GM13976 (cell line): Measurements from ENCODE around the gene FOXA3.
A peak's percentile ranks its signal among the peaks of the same experiment; 100 is the strongest.

Source experiments
- DNase-seq: peaks from one replicate; pipeline ENCODE4 v3.0.0; 2012; ENCODE audit warnings: low spot score
- CTCF ChIP-seq: IDR thresholded peaks from 2 replicates; pipeline ENCODE4 v1.5.1; 2012; ENCODE audit warnings: borderline replicate concordance, mild to moderate bottlenecking; ENCODE audit not compliant: insufficient read depth; ENCODE audit errors: extremely low read depth, missing control alignments, control extremely low read depth
- in situ Hi-C: fragments of 300-500 bp; cut with MboI; formaldehyde crosslinking; loops from one replicate; pipeline ENCODE4 v1.12.0; 2022; ENCODE audit warnings: low sequenced_read_pairs, mixed read lengths, inconsistent platforms; ENCODE audit not compliant: unreplicated experiment

The FOXA3 gene

GRCh38 chr19:45883881-45884681, 20.0 kb downstream of the FOXA3 start:
- in situ Hi-C loops, result no loop called here
- no peak for DNase-seq
- TF ChIP-seq CTCF, result no peak

DNA sequence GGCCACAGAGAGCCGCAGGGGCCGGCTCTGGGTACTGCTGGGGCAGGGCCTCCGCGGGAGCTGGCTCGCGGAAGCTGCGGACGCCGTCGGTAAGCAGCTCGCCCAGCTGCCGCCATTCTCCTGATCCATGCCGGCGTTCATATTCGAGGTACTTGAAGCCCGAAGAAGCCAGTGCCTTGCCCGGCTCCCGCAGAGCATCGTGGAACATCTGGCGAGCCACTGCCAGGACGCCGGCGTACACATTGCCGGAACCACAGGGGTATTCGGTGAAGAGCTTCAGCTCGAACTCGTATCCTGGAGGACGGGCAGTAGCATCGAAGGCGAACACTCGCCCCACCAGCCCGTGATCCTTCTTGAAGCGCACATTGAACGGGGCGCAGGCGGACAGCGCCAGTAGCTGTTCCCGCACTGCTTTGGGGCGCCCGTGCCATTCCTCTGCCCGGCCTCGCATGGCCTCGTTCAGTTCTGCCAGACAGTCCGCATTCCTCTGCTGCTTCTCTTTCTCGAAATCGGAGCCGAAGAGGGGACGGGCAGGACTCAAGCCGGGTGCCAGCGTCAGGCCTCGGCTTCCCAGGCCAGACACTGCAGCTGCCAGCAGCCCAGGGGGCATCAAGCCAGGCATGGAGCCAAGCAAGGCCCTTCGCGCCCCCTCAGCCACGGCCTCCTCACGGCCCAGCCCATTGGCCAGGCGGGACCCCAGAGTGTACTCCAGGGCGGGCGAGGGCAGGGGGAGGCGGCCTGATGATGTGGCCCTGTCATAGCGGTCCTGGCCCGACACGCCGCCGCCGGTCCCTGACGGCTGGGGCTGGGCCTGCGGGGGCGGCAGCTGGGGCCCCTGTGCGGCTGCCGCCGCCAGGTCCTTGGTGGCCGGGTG, 20.8 kb downstream of the FOXA3 start:
- in situ Hi-C loops, result no loop called here
- DNase-seq, result peak; percentile 65
- no peak for TF ChIP-seq CTCF

GRCh38 chr19:45885556-45886426, 21.7 kb downstream of the FOXA3 start, which contains the start of gene IRF2BP1:
Gene IRF2BP1 (minus strand): TSS chr19:45886141. CDS start chr19:45885774, 367 bp downstream.
- DNase-seq, result peak; percentile 91
- in situ Hi-C loops, result no loop called here
- peak; percentile 12 for TF ChIP-seq CTCF

GRCh38 chr19:45886427-45887199, 22.5 kb downstream of the FOXA3 start:
- peak; percentile 91 for DNase-seq
- no peak for TF ChIP-seq CTCF
- in situ Hi-C loops, result no loop called here

DNA sequence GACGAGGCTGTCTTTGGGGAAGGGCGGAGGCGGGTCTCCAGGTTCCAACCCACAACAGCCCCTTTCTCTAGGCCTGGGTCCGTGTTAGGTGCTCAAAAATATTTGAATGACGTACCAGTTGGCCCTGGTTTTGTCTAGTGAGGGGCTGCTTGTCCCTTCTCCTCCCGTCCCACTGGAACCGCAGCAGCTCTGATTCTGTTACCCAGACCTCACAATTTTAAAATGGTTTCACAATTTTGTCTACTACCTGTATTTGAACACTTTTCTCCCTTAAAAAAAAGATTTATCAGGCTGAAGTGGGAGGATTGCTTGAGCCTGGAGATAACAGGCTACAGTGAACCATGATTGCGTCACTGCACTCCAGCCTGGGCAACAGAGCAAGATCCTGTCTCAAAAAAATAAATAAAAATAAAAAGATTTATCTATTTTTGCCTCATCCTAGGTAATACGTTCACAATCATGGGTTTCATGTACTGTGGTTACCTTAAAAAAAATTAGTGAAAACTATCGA, 23.1 kb downstream of the FOXA3 start:
- TF ChIP-seq CTCF, result no peak
- in situ Hi-C loops, result no loop called here
- DNase-seq, result no peak
